ENCODE results near the gene RAVER2.
A peak's percentile ranks its signal among the peaks of the same experiment; 100 is the strongest.
"Not testable (repeated sequence)": the region's sequence is repeated elsewhere in the genome, so short reads cannot be mapped to it uniquely, and the experiment has no call there.

The RAVER2 gene

GRCh38 chr1:64750092-64750491 is 5.2 kb downstream of the RAVER2 start:
- DNase-seq = no peak

- no peak for DNase-seq
Measured at GRCh38 chr1:64750875-64751274, 6.0 kb downstream of the RAVER2 start.

- DNase-seq = no peak
Measured at GRCh38 chr1:64754173-64754572, 9.3 kb downstream of the RAVER2 start.

GRCh38 chr1:64755361-64755760 is 10.5 kb downstream of the RAVER2 start:
- no peak for DNase-seq

GRCh38 chr1:64756770-64757169 is 11.9 kb downstream of the RAVER2 start:
- no peak for DNase-seq

GRCh38 chr1:64757213-64757612 is 12.3 kb downstream of the RAVER2 start:
- DNase-seq = no peak

GRCh38 chr1:64758233-64758632 is 13.4 kb downstream of the RAVER2 start:
- no peak for DNase-seq

- DNase-seq = no peak
Measured at GRCh38 chr1:64759968-64760367, 15.1 kb downstream of the RAVER2 start.

GRCh38 chr1:64765012-64765411 is 20.1 kb downstream of the RAVER2 start:
- DNase-seq = no peak

- no peak for DNase-seq
Measured at GRCh38 chr1:64765826-64766225, 21.0 kb downstream of the RAVER2 start.

- no peak for DNase-seq
Measured at GRCh38 chr1:64766429-64766828, 21.6 kb downstream of the RAVER2 start.

- DNase-seq = no peak
Measured at GRCh38 chr1:64769482-64769881, 24.6 kb downstream of the RAVER2 start.

- no peak for DNase-seq
Measured at GRCh38 chr1:64769971-64770370, 25.1 kb downstream of the RAVER2 start.

GRCh38 chr1:64773306-64773705 is 28.4 kb downstream of the RAVER2 start:
- DNase-seq = not testable (repeated sequence)

- peak; percentile 24 for DNase-seq
Measured at GRCh38 chr1:64775113-64775512, 30.2 kb downstream of the RAVER2 start.

- DNase-seq = not testable (repeated sequence)
Measured at GRCh38 chr1:64782044-64782443, 37.2 kb downstream of the RAVER2 start.

- DNase-seq = not testable (repeated sequence)
Measured at GRCh38 chr1:64782848-64783247, 38.0 kb downstream of the RAVER2 start.

GRCh38 chr1:64790832-64791487 is 46.1 kb downstream of the RAVER2 start:
- no peak for DNase-seq

- DNase-seq = no peak
Measured at GRCh38 chr1:64798872-64799271, 54.0 kb downstream of the RAVER2 start.

GRCh38 chr1:64801851-64802523 is 57.1 kb downstream of the RAVER2 start:
- DNase-seq = no peak

GRCh38 chr1:64809309-64809708 is 64.4 kb downstream of the RAVER2 start:
- no peak for DNase-seq

- DNase-seq = no peak
Measured at GRCh38 chr1:64810001-64810400, 65.1 kb downstream of the RAVER2 start.

GRCh38 chr1:64811131-64811530 is 66.3 kb downstream of the RAVER2 start:
- DNase-seq = no peak

GRCh38 chr1:64814427-64814826 is 69.6 kb downstream of the RAVER2 start:
- DNase-seq = no peak

GRCh38 chr1:64817364-64817763 is 72.5 kb downstream of the RAVER2 start:
- DNase-seq = not testable (repeated sequence)

Measured in MV-4-11 (cell line).